Sciatic nerve (tissue), 2 donors: ENCODE results near the gene HBE1. TPM values are rescaled to one million over a fixed set of nuclear protein-coding genes. Genes with fewer than 3 reads are reported as not detected.
"Not testable (repeated sequence)": the region's sequence is repeated elsewhere in the genome, so short reads cannot be mapped to it uniquely, and the experiment has no call there.

Source experiments
- ATAC-seq: fragments of 200-7000 bp; cut with Tn5 transposase; one replicate; pipeline ENCODE4 v1.9.1; 2020; ENCODE audit warnings: mild to moderate bottlenecking, moderate library complexity
- DNase-seq: peaks from one replicate; pipeline ENCODE4 v3.0.0-alpha.2; 2020; ENCODE audit warnings: low spot score
- intact Hi-C: fragments of 100-400 bp; cut with DNase I; formaldehyde crosslinking; loops from one replicate; pipeline ENCODE4 v1.14.2; 2022
- total RNA-seq: library from RNA; stranded (reverse); fragmentation: NEBNext Ultra II Directional; extraction: Animal tissue kit (Norgen Biotek cat#: 25700); gene quantifications from one replicate; pipeline ENCODE4 v1.2.1, GENCODE V29; 2021
- donor health status: DM: no; HTN: no; CAD: no.
- donor health status: DM: no; HTN: no; CAD: no.

Gene HBE1
- total RNA-seq, 1 donor from 2014 or later, result not detected

- no peak for DNase-seq
Observed at GRCh38 chr11:5257296-5257695, 12.4 kb downstream of the HBE1 start.

DNA sequence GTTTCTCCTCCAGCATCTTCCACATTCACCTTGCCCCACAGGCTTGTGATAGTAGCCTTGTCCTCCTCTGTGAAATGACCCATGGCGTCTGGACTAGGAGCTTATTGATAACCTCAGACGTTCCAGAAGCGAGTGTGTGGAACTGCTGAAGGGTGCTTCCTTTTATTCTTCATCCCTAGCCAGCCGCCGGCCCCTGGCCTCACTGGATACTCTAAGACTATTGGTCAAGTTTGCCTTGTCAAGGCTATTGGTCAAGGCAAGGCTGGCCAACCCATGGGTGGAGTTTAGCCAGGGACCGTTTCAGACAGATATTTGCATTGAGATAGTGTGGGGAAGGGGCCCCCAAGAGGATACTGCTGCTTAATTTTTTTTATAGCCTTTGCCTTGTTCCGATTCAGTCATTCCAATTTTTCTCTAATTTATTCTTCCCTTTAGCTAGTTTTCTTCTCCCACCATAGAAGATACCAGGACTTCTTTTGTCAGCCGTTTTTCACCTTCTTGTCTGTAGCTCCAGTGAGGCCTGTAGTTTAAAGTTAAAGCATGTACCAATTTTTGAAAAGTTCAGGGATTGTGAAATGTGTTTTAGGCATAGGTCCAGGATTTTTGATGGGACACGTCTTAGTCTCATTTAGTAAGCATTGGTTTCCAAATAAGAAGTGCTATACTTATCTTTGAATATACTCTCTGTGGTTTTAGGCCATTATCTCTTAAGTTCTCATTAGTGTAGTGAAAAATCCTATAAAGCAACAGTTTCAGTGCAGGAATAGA, 14.9 kb downstream of the HBE1 start, which contains the start of gene HBG2:
Gene HBG2 (minus strand): TSS at position 136 of the 768 bp plus-strand sequence. CDS start 53 bp downstream, at position 83.
- intact Hi-C loops, DNase-seq, ATAC-seq: not testable (repeated sequence)

More at GRCh38 chr11:5257296-5257695, 12.4 kb downstream of the HBE1 start:
- no peak for ATAC-seq
- intact Hi-C loops, result no loop called here

- intact Hi-C loops, ATAC-seq, DNase-seq: not testable (repeated sequence)
Observed at GRCh38 chr11:5254023-5254422, 15.7 kb downstream of the HBE1 start.

DNA sequence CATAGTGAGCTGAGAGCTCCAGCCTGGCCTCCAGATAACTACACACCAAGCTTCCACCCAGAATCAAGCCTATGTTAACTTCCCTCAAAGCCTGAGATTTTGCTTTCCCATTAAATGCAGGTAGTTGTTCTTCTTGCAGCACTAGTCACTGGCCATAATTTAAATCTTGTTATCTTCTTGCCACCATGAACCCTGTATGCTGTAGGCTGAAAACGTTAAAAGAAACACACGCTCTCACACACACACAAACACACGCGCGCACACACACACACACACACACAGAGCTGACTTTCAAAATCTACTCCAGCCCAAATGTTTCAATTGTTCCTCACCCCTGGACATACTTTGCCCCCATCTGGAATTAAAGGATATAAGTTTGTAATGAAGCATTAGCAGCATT, 16.3 kb downstream of the HBE1 start:
- DNase-seq, intact Hi-C loops, ATAC-seq: not testable (repeated sequence)

DNA sequence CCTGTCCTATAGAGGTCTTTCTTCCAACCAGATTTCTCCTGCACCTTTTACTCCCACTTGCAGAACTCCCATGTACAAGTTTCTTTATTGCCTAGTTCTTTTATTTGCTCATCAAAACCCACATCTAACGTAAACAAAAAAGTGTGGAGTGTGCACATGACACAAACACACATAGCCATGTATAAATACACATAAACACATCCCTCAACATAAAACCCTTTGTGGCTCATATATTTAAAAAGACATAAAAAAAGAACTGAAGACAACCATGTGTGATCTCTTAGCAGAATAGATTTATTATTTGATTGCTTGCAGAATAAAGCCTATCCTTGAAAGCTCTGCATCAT, 16.9 kb downstream of the HBE1 start:
- DNase-seq, result no peak
- no peak for ATAC-seq
- intact Hi-C loops, result no loop called here

DNA sequence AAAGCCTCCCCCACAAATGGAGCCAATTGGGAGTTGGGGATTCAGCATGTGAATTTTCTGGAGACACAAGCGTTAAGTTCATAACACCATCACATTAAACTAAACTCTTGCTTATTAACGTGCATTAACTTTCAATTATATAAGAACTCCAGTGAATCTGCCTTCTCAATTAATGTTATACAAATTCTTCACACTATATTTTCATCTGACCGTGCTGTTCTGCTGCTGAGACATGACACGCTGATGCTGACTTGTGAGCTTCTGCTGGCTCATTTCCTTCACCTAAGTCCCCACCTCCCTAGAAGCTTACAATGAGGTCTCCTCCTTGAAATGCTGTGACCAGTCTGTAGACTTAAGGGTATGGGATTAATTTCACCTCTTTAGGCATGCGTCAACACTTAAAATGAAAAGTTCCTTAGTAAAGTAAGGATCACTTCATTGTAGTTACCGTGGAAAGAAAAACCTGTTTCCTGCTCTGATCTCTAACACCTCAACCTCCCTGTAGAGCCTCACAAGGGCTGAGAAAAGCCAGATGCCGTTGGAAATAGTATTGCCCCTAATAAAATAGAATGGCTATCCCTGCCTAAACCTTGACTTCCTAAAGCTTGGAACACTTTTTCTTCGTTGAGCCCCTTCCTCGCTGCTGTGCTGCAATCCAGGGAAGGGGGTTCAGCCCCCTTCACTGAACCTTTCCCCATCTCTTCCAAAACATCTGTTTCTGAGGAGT, 17.4 kb downstream of the HBE1 start:
- no peak for ATAC-seq
- DNase-seq, result no peak
- intact Hi-C loops, result no loop called here

DNA sequence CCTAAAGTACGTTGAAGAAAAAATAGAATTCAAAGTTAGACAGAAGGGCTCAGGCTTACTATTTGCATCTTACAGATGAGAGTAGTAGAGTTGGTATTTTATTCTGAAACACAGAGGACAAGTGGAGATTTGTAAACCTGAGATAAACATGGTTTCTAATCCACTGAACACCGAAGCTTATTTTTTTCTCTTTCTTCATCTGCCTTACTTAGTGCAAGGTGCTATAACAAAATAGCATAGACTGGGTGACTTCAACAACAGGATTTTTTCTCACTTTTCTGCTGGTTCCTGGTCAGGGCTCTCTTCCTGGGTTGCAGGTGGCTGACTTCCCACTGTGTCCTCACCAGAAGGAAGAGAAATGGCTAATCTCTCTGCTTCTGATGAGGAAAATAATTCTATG, 18.0 kb downstream of the HBE1 start:
- intact Hi-C loops, result no loop called here
- ATAC-seq (no peak), DNase-seq (no peak)

- intact Hi-C loops, result no loop called here
- ATAC-seq (no peak), DNase-seq (no peak)
Observed at GRCh38 chr11:5250543-5251204, 19.1 kb downstream of the HBE1 start.

GRCh38 chr11:5249807-5250396, 19.8 kb downstream of the HBE1 start, which contains the start of gene HBG1:
Gene HBG1, minus strand, starts transcription at chr11:5249857. Its CDS starts 53 bp downstream, at chr11:5249804.
- DNase-seq, ATAC-seq, intact Hi-C loops: not testable (repeated sequence)

DNA sequence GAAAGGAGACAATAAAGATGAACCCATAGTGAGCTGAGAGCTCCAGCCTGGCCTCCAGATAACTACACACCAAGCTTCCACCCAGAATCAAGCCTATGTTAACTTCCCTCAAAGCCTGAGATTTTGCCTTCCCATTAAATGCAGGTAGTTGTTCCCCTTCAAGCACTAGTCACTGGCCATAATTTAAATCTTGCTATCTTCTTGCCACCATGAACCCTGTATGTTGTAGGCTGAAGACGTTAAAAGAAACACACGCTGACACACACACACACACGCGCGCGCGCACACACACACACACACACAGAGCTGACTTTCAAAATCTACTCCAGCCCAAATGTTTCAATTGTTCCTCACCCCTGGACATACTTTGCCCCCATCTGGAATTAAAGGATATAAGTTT, 21.2 kb downstream of the HBE1 start:
- ATAC-seq, intact Hi-C loops, DNase-seq: not testable (repeated sequence)

GRCh38 chr11:5247472-5248192, 22.1 kb downstream of the HBE1 start:
- intact Hi-C loops, result no loop called here
- no peak for ATAC-seq
- DNase-seq, result no peak

DNA sequence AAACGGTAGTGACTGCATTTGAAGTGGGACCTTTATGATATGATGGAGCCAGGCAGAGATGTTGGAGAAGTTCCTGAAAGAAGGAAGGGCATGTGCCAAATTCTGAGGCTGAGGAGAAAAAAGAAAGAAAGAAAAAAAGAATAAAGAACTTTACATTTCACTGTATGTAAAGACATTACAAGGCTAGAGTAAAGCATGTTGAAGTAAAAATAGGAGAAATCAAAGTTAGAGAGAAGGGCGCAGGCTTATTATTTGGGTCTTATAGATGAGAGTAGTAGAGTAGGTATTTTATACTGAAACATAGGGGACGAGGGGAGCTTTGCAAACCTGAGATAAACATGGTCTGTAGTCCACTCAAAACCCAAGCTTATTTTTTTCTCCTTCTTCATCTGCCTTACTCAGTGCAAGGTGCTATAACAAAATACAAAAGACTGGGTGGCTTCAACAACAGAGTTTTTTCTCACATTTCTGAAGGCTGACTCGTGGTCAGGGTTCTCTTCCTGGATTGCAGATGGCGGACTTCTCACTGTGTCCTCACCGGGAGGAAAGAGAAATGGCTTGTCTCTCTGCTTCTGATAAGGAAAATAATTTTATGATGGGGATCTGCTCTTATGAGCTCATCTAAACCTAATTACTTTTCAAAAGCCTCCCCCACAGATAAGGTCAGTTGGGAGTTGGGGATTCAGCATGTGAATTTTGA, 22.8 kb downstream of the HBE1 start:
- ATAC-seq, result no peak
- intact Hi-C loops, result no loop called here
- DNase-seq, result no peak

GRCh38 chr11:5245155-5245554, 24.6 kb downstream of the HBE1 start:
- DNase-seq (no peak), ATAC-seq (no peak)
- intact Hi-C loops, result no loop called here

- ATAC-seq (no peak), DNase-seq (no peak)
- intact Hi-C loops, result no loop called here
Observed at GRCh38 chr11:5243816-5244180, 25.9 kb downstream of the HBE1 start.

GRCh38 chr11:5242933-5243815, 26.6 kb downstream of the HBE1 start:
- ATAC-seq (no peak), DNase-seq (no peak)
- intact Hi-C loops, result no loop called here

- intact Hi-C loops, result no loop called here
- DNase-seq (no peak), ATAC-seq (no peak)
Observed at GRCh38 chr11:5242208-5242607, 27.5 kb downstream of the HBE1 start.

GRCh38 chr11:5241458-5241857, 28.3 kb downstream of the HBE1 start:
- DNase-seq, result no peak
- ATAC-seq, result no peak
- intact Hi-C loops, result no loop called here
